Measurements from ENCODE around the gene HOXD4.

DNA sequence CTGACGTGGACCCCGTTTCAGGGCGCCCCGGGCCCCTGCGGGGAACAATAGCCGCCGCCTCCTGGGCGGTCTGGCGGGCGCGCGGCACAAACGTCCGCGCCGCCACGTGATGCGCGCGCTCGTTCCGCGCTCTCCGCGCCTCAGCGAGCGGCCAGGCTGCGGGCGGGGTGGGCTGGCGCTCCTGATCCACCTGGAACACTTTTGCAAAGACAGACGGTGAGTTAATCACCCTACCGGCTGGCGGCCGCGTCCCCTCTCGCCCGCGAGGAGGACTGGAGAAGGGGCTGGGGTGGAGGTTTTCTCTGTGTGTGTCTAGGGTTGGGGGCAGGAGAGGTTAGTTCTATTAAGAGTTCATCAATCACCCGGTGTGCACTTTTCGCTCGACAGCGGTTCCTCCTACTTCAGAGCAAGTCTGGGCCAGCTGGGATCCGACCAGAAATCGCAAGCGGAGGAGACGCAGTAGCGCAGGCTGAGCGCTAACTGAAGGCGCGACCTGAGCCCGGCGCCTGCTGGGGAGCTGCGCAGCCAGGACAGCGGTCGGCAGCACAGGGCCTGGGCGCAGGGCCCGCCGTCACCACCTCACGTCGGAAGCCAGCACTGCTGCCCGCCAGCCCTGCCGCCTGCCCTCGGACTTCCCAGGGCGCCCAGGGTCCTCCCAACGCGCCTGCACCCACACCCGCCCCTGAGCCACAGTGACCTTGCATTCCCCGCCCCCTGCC lies 26.8 kb downstream of the HOXD4 start:
- TF ChIP-seq ZNF565 (CRISPR knock-in tag; conservative IDR thresholded peaks at IDR 0.05; ENCODE audit: low read depth), result no peak
- TF ChIP-seq, protein P1, sequence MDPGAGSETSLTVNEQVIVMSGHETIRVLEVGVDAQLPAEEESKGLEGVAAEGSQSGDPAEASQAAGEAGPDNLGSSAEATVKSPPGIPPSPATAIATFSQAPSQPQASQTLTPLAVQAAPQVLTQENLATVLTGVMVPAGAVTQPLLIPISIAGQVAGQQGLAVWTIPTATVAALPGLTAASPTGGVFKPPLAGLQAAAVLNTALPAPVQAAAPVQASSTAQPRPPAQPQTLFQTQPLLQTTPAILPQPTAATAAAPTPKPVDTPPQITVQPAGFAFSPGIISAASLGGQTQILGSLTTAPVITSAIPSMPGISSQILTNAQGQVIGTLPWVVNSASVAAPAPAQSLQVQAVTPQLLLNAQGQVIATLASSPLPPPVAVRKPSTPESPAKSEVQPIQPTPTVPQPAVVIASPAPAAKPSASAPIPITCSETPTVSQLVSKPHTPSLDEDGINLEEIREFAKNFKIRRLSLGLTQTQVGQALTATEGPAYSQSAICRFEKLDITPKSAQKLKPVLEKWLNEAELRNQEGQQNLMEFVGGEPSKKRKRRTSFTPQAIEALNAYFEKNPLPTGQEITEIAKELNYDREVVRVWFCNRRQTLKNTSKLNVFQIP (CRISPR knock-in tag; IDR thresholded peaks at IDR 0.05; ENCODE audit: borderline replicate concordance, low read depth), result no peak
- no peak for TF ChIP-seq ISL1 (CRISPR knock-in tag; IDR thresholded peaks at IDR 0.05)
- no peak for TF ChIP-seq RARB (CRISPR knock-in tag; IDR thresholded peaks at IDR 0.05)
- no peak for TF ChIP-seq ZFP30 (CRISPR knock-in tag; IDR thresholded peaks at IDR 0.05)
- no peak for TF ChIP-seq ZC3H10 (CRISPR knock-in tag; IDR thresholded peaks at IDR 0.05)
- TF ChIP-seq SNAI2 (CRISPR knock-in tag; IDR thresholded peaks at IDR 0.05), result no peak
- no peak for TF ChIP-seq BACH2 (CRISPR knock-in tag; IDR thresholded peaks at IDR 0.05; ENCODE audit: borderline replicate concordance)
- TF ChIP-seq, protein P2, sequence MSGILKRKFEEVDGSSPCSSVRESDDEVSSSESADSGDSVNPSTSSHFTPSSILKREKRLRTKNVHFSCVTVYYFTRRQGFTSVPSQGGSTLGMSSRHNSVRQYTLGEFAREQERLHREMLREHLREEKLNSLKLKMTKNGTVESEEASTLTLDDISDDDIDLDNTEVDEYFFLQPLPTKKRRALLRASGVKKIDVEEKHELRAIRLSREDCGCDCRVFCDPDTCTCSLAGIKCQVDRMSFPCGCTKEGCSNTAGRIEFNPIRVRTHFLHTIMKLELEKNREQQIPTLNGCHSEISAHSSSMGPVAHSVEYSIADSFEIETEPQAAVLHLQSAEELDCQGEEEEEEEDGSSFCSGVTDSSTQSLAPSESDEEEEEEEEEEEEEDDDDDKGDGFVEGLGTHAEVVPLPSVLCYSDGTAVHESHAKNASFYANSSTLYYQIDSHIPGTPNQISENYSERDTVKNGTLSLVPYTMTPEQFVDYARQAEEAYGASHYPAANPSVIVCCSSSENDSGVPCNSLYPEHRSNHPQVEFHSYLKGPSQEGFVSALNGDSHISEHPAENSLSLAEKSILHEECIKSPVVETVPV (CRISPR knock-in tag; IDR thresholded peaks at IDR 0.05), result no peak
- TF ChIP-seq ZNF8 (CRISPR knock-in tag; IDR thresholded peaks at IDR 0.05), result no peak
- no peak for TF ChIP-seq GLIS3 (CRISPR knock-in tag; IDR thresholded peaks at IDR 0.05)
- no peak for TF ChIP-seq ZFP3 (CRISPR knock-in tag; IDR thresholded peaks at IDR 0.05)
- TF ChIP-seq, protein P3, sequence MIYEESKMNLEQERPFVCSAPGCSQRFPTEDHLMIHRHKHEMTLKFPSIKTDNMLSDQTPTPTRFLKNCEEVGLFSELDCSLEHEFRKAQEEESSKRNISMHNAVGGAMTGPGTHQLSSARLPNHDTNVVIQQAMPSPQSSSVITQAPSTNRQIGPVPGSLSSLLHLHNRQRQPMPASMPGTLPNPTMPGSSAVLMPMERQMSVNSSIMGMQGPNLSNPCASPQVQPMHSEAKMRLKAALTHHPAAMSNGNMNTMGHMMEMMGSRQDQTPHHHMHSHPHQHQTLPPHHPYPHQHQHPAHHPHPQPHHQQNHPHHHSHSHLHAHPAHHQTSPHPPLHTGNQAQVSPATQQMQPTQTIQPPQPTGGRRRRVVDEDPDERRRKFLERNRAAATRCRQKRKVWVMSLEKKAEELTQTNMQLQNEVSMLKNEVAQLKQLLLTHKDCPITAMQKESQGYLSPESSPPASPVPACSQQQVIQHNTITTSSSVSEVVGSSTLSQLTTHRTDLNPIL (CRISPR knock-in tag; IDR thresholded peaks at IDR 0.05; ENCODE audit: low read depth), result no peak
- TF ChIP-seq TCF4 (CRISPR knock-in tag; IDR thresholded peaks at IDR 0.05; ENCODE audit: borderline replicate concordance), result no peak

All from SK-N-SH treated with all-trans-retinoic acid at 6 μM for 48 hours (cell line).